HEK293T (cell line): ENCODE measurements around the gene TEX53.

ENCODE experiments used
- ARNT ChIP-seq: fragments of 450-650 bp; IDR thresholded peaks from 2 replicates; pipeline ENCODE4 v1.6.1; 2017; ENCODE audit warnings: mild to moderate bottlenecking
- BHLHE40 ChIP-seq: fragments of 450-650 bp; IDR thresholded peaks from 2 replicates; pipeline ENCODE4 v1.6.1; 2016; ENCODE audit warnings: mild to moderate bottlenecking, moderate library complexity, borderline replicate concordance
- CTBP1 ChIP-seq: fragments of 450-650 bp; IDR thresholded peaks from 2 replicates; pipeline ENCODE4 v1.6.1; 2016; ENCODE audit warnings: borderline replicate concordance
- ELF4 ChIP-seq: fragments of 450-650 bp; IDR thresholded peaks from 2 replicates; pipeline ENCODE4 v1.6.1; 2017; ENCODE audit warnings: antibody characterized with exemption
- FOXA1 ChIP-seq: fragments of 450-650 bp; IDR thresholded peaks from 2 replicates; pipeline ENCODE4 v1.6.1; 2016; ENCODE audit warnings: mild to moderate bottlenecking
- HDGF ChIP-seq: fragments of 450-650 bp; IDR thresholded peaks from 2 replicates; pipeline ENCODE4 v1.6.1; 2017; ENCODE audit warnings: antibody characterized with exemption, borderline replicate concordance
- LEF1 ChIP-seq: fragments of 450-650 bp; IDR thresholded peaks from 2 replicates; pipeline ENCODE4 v1.6.1; 2017; ENCODE audit warnings: mild to moderate bottlenecking, borderline replicate concordance
- NFRKB ChIP-seq: fragments of 450-650 bp; IDR thresholded peaks from 2 replicates; pipeline ENCODE4 v1.6.1; 2016; ENCODE audit warnings: mild to moderate bottlenecking, moderate library complexity
- PKNOX1 ChIP-seq: fragments of 450-650 bp; IDR thresholded peaks from 2 replicates; pipeline ENCODE4 v1.6.1; 2016
- SP1 ChIP-seq: fragments of 450-650 bp; IDR thresholded peaks from 2 replicates; pipeline ENCODE4 v1.6.1; 2017
- SUZ12 ChIP-seq: fragments of 450-650 bp; IDR thresholded peaks from 2 replicates; pipeline ENCODE4 v1.6.1; 2016; ENCODE audit warnings: mild to moderate bottlenecking
- TARDBP ChIP-seq: fragments of 450-650 bp; IDR thresholded peaks from 2 replicates; pipeline ENCODE4 v1.6.1; 2016
- ZNF384 ChIP-seq: fragments of 450-650 bp; IDR thresholded peaks from 2 replicates; pipeline ENCODE4 v1.6.1; 2016

GRCh38 chr9:114662081-114662989 is 4.7 kb upstream of the TEX53 start:
- TF ChIP-seq HDGF (no peak), BHLHE40 (no peak), SUZ12 (no peak), TARDBP (no peak), ZNF384 (no peak), ELF4 (no peak), ARNT (no peak), SP1 (no peak), LEF1 (no peak), NFRKB (no peak), FOXA1 (no peak), PKNOX1 (no peak), CTBP1 (no peak)
